ENCODE data around the gene PDE2A.

PDE2A gene

DNA sequence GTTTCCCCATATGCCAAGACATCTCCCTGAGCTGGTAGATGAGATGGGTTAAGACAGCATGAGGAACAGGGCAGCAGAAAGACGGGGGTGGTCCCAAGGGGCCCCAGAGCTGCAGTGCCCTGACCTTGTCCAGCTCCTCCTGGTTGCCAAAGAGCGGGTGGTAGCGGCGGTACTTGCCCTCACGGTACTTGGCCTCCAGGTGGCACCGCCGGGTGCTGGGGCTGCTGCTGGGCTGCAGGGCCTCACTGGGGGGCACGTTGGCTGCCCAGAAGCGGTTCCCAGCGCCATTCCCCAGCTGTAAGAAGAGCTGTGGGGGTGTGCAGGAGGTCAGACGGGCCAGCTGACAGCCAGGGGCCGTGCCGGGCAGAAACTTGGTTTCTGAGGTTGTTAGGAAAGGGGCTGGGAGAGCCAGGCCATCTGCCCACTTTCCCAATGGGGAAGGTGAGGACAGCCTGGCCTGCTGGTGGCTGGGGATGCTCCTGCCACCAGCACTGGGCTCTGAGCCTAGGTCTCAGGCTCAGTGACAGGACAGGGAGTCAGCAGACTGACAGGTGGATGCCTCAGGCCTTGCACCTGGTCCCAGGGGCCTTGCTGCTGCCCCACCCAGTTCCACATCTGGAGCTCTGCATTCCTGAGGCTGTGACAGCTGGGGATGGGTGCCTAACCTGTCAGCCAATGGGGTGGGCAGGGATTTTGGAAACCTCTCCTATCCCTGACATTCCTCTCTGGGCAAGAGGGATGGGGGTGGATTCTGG, 30.0 kb upstream of the PDE2A start:
- DNase-seq: no peak

DNA sequence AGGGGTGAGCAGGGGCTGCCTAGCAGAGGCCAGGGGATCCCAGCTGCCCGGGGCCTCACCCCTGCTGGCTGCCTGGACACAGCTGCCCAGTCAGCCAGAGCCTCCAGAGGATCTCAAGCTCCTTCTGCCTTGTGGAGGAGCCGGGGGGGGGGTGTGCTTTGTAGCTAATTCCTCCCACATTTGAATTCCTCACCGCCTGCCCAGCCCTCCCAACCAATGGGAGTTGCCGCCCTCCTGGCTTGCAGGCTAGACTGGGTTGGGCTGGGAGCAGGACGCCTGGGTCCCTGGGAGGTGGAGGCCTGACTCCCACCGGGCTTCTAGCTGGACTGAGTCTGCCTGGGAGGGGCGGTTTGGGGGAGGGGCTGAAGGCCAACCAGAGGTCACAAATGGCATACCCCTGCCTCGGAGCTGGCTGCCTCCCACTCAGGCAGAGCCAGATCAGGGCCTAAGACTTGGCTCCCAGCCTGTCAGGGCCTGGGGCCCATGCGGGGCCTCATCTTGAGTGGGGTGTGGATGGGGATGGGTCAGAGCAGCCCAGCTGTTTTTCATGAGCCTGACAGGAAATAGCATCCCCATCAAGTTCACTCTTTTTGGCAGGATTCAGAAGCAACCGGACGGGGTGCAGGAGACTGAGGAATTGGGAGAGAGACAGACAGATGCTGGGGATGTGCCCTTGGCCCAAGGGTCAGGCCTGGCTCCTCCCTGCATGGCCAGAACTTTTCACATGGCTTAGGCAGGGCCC, 29.2 kb upstream of the PDE2A start:
- DNase-seq: no peak

DNA sequence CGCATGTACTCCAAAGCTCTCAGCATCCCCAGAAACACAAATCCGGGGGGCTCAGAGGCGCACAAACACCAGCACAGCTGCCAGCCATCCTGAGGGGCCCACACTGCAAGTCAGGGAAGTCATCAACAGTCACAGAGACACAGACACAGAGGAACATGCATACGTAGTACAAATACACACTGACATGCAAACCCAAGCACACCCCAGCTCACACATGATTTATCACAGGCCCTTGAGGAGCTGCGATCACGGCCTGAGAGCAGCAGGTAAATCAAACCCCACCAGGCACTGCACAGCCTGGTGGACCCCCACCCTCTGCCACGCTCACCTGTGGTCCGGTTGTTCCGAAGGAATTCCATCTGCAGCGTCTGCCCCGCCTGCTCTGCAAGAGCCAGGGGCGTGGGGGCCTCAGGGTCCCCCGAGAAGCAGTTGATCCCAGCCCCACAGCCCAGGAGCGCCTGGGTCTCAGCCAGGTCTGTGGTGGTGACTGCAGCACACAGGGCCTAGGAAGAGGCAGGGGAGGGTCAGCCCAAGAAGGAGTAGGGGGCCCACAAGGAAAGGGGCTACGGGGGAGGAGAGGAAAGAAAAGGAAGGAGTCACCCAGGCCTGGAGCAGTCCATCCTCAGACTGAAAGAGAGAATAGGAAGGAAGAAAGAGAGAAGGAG, 28.5 kb upstream of the PDE2A start:
- DNase-seq: no peak

DNA sequence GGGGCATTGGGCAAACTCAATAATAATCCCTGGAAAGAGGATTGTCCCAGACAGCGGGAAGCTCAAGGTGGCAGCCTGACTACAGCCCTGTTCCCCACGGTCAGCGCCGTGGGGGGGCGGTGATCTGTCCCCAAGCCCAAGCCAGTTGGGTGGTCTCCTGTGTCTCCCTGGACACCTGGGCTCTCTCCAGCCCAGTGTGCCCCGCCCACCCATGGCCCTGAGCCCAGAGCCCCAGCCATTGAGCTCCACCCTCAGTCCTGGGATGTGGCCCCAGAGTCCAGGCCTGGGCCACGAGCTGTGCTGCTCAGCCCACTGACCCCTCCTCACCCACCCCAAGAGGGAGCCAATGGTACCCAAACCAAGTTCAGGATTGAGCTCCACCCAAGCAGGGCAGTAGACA, 27.9 kb upstream of the PDE2A start:
- DNase-seq: no peak

DNA sequence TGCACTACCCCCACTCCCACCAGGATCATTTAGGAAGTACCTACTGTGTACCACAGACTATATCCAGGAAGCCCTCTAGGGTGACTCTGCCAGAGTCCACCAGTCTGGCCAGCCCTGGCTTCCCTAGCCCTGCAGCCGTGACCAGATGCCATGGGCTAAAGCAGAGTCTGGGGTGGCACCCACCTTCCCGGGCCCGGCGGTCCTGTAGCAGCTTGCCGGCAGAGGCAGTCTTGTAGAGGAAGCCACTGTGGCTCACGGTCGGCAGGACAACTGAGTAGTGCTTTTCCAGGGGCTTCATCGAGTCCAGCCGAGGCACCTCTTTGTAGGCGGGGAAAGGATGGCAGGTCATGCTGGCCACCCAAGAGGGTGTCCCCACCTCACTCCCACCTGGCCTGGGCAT, 27.2 kb upstream of the PDE2A start:
- DNase-seq: no peak

DNA sequence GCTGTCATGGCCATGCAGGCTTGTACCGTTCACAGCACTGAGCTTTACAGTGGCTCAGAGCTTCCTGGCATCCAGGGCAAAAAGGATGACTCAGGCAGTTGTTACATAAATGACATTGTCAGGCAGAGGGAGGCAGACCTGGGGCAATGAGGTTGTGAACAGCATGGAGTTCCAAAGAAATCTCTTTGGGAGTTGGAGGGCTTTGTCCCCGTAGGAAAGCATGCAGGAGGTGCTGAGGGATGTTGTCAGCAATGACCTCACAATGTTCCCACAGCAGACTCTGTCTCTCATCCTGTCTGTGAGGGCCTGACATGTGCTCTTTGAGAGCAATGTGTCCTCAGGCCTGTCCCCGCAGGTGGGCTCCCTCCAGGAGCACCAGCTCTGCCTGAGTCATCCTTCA, 25.9 kb upstream of the PDE2A start:
- DNase-seq: no peak

DNA sequence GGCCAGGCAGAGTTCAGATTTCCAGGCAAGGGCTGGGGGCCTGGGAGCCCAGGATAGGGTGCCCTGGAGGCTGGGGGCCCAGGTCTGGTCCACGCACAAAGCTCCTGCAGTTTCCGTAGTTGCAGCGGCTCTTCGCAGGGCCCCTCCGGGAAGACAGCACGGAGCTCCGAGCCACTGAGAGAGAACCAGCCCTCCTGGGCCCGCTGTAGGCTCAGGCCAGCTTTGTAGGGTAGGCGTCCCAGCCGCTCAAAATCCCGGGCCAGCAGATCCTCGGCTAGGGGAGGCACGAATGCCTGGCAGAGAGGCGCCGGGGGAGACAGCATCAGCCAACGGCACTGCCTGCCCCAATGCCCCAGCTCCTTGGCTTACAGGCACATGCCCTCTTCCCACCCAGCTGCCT, 23.6 kb upstream of the PDE2A start:
- DNase-seq: no peak

DNA sequence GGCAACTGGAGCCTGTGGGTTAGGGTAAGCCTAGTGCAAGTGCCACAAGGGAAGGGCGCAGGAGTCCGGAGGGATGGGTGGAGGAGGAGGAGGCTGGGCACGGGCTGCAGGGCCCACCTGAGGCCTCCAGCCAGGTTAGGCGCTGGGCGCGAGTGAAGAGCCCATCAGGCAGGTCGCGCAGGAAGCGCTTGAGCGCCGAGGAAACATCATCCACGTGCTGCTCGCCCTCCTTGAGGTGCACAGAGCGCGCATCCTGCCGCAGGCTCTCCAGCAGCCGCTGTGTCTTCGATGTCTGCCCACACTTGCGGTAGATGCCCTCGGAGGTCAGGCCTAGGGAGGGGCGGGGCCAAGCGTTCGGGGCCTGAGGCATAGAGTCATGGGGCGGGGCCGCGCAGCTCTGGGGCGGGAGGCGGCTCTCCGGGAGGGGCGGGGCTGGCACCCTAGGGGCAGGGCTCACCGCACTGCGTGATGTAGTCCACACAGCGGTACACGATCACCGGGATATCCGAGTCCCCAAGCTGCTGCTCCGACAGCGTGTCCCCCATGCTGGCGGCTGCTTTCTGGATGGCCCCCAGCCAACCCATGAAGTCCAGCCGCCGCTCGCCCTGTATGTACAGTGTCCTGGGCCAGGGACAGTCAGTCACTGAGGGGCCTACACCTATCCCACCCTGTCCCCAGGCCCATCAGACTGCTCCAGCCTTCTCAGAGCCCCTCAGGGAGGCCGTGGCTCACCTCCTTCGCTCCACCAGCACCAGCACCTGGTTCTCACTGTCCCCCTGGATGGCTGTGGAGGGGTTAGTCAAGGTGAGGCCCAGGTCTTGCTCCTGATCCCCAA, 22.9 kb upstream of the PDE2A start:
- no peak for DNase-seq

DNA sequence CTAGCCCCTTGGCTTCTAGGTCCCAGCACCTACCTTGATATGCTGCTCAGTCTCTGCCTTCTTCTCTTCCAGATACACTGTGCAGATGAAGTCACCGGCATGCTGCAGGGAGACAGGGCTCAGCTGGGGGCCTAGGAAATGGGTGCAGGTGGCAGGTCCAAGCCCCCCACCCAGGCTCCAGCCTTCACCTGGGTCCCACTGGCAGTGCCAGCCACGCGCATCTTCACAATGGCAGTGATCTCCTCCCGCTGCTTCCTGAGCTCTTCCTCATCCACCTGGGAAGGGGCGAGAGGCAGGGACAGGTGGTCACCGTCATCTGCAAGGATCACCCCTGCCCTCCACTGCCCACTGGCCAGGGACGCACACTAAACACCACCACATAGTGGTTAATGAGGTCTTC, 21.1 kb upstream of the PDE2A start:
- no peak for DNase-seq

DNA sequence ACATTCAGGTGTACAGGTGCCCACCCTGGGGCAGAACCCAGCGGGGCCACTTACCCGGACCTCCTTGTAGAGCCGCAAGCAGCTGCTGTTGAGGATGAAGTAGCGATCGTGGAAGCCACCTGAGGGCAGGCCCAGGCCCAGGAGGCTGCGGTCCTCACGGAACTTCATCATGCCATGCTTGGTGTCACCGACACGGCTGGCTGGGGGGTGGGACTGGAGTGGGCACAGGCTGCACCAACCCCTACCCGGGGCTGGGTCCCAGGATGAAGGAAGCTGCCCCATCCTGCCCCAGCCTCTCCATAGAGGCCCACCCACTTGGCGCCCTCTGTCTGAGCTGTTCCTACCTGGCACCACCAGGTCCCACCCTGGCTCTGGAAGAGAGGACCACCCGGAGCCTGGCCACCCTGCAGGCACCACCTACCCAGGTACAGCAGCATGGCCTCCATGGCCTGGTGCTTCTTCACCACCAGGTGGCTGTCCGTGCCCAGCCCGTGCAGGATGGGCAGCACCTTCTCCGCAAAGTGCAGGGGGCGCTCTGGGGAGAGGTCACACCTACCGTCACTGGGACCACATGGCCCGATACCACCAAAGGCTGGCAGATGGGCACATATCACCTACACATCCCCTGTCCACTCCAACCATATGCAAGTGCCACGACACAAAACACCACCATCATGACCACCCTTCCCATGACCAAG, 19.2 kb upstream of the PDE2A start:
- no peak for DNase-seq

DNA sequence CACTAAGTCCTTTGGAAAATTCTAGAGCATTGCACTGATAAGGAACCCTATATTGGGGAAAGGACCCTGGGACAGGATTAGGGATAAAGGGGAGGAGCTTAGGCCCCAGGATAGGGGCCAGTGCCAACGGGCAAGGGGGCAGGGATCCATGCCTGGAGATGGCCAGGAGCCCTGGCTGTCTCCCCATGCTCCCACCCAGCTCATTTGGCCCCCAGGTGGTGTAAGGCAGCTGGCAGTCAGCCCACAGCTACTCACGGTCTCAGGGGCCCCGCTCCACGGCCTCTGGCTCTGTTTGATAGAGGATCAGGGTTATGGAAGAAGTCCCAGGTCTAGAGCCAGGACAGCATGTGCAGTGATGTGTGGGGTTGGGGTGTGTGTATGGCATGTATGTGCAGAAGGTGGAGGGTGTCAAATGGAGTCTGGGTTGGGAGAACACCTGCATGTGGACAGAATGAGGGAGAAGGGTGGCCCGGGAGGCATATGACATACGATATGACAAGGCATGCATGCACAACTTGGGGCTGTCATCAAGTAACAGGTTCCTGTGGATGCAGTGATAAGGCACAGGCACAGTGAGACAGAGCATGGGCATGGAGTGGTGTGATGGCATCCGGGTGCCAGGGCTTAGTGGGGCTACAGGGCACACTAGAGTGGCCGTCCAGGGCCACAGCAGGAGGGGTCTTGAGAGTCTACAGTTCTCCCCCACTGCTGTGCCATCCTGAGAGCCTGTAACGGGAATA, 18.4 kb upstream of the PDE2A start:
- no peak for DNase-seq

DNA sequence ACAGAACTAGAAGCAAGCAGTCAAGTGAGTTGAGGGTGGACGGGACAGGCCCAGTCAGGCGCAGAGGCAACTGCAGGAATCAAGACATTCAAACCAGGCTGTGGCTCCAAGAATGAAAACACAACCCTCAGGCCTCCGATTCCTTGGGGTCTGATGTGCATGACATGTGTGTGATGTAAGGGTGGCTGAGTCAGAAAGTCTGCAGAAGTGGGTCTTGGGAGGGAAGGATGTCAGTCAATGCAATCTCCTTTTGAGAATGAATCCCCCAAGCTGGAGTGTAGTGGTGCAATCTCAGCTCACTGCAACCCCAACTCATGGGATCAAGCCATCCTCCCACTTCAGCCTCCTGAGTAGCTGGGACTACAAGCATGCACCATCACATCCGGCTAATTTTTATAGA, 15.9 kb upstream of the PDE2A start:
- no peak for DNase-seq

DNA sequence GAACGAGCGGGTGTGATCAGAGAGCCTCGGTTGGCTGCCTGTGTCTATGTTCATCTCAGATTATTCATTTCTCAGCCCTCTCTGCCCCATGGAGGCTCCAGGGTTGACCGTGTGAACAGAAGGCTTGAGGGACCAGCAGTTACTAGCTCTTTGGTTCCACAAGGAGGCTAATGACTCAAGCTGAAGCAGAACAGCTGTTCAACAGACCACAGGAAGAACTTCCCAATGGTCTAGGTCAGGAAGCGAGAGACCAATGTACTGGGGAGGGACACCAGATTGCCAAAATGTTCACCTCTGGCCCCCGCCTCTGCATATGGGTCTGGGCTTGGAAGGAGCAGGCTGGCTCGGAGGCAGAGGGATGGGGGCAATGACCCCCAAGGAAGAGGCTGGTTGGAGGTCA, 14.7 kb upstream of the PDE2A start:
- DNase-seq: no peak

DNA sequence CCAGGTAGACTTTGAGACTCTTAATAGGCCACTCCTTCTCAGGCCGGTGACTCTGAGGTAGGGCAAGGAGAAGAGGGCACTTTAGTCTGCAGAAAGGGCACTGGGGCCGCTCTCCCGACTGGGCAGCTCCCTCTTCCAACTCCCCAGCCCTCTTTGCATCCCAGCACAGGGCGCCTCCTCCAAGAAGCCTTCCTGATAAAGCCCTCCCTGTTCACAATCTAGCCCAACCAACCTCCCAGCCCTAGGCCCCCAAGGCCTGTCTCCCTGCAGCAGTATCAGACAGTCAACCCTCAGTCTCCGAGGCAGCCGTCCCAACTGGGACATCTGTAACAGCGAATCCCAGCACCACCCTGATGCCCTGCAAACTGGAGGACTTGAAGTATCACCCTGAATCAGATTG, 14.3 kb upstream of the PDE2A start:
- DNase-seq: no peak

DNA sequence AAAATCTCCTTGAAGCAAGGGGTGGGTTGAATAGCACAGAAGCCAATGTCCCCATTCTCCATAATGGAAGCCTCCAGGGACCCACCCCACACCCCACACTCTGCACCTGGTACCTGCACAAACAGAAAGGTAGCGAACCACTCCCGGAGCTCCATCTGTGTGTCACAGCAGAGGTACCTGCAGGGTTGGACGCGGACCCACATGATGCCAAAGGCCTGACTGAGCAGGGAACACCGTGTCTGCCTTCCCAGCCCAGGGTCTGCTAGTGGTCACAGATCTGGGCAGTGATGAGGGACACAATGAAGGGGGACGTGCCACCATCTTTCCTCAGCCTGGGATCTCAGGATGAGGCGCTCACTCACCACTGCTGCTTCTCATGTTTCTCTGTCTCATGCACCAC, 13.1 kb upstream of the PDE2A start:
- no peak for DNase-seq

DNA sequence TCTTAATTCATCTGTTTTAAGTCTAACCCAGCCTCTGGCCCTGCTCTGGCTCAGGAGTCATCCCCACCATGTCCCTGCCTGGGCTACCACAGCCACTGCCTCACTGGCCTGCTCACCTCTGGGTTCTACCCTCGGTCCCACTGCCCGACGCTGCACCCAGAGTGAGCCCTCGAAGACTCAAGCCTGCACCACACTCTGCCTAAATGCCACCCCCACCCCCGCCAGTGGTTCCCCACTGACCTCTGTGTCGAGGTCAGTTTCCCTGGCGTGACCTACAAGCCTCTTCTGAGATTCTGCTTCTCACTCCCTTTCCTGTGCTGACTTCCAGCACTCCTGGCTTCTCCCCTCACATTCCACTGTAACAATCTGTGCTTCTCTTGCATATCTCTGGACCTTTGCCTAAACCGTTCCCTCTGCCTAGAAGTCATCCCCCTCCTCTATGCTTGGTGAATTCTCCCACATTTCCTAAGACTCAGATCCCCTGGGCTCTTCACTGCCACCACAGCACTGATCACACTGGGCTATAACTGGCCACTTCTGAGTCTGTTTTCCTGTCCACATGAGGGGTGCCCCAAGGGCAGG, 12.5 kb upstream of the PDE2A start:
- DNase-seq: no peak

DNA sequence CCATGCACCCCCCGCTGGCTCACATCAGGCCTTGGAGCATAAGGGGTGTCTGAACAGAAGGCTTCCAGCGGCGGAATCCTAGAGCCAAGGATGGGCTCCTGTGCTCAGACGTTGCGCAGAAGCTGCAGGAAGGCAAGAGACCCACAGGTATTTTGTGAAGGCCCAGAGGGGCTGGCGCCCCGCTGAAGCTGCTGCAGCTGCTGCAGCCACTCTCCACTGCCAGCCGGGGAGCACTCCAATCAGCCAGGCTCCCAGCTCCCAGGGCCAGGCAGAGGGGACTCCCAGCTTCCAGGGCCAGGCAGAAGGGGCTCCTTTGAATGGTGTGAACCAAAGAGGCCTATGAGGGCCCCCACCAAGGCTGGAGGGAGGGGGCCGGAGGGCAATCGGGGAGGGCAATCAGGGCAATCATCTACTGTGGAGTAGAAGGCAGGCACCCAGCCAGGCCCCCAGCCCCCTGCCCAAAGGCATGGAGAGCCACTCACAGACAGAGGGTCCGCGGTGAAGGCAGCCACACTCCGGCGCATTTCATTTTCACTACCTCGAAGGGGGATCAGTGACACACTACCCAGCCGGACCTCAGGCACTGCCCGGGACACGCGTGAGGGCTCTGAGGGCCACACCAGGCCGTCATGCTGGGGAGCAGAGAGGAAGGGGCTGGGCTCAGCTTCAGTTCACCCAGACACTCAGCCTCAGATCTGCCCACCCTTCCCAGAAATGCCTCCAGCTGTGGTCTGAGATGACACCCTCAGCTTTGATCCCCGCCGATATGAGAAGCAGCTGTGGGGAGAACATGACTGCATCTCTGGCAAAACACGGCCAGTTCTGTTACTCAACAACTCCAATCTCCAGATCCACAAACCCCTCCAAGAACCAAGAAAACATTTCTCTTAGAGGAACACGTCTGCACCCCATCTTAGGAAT, 11.6 kb upstream of the PDE2A start:
- no peak for DNase-seq

DNA sequence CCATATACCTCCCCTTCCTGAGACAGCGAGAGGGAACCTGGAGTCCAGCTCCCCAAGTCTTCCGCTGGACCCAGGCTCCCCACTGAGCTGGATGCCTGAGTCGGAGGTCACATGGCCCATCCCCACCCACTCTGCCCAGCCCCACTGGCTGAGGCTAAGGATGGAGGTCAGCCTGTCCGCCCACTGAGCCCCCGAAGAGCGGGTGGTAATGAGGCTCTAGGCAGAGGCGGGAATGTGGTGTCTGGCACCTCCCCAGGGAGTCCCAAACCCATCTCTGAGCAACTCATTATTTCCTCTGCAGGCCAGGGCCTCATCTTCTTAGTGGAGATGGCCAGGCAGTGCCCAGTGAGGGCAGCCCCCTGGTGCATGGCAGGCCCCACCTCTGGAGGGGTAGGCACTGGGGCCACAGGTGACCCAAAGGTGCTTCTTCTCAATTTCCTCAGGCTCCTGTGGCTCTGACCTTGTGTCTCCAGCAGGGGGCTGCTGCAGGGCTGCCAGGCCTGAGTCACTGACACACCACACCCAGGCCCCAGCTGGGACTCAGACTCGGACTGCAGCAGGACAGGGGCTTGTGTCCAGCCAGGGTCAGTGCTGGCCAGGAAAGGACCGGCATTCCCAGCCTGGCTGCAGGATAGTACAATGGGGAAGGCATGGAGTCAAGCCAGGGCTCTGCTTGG, 10.2 kb upstream of the PDE2A start:
- DNase-seq: no peak

DNA sequence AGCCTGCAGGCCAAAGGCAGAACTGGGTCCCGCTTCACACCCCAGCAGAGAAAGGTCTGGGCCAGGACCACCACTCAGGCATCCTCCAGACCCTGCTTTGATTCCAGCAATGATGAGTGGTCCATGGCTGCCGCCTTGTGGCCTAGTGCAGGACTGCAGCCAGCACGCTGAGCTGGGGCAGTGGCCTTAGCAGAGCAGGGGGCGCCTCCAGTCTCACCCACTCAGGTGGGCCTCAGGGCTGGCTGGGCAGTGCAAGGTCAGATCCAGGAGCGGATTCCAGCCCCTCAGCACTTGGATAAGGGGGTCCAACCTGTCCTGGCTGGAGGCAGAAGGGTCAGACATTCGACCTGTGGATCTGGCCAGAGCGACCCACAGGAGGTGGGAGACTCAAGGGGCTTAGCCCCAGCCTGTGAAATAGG, 9.6 kb upstream of the PDE2A start:
- no peak for DNase-seq

DNA sequence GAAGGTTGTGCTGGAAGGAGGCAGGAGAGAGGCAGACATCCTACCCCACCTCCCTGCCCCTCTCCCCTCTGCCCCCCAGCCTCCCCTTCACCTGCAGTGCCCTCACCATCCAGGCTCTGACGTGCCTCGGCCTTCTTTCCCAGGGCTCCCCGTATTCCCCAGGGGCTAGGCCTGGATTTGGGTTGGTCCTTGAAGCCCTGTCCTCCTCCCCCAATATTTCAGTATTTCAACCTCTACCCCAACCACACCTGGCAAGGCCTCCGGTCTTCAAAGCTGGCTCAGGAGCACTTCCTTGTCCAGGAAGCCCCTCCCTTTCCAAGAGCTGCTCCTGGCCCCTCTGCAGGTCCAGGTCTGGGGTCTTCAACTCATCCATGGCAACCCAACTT, 8.6 kb upstream of the PDE2A start:
- DNase-seq: no peak
